SKM-1 treated with dmso at 0.1 percent for 144 hours (cell line): ENCODE measurements around the gene SPOP.
"Not testable (repeated sequence)": the region's sequence is repeated elsewhere in the genome, so short reads cannot be mapped to it uniquely, and the experiment has no call there.

Experiments
- DNase-seq: peaks from one replicate; lab custom pipeline; 2025; ENCODE audit not compliant: unreplicated experiment; lab: John Stamatoyannopoulos, UW

The SPOP gene

DNA sequence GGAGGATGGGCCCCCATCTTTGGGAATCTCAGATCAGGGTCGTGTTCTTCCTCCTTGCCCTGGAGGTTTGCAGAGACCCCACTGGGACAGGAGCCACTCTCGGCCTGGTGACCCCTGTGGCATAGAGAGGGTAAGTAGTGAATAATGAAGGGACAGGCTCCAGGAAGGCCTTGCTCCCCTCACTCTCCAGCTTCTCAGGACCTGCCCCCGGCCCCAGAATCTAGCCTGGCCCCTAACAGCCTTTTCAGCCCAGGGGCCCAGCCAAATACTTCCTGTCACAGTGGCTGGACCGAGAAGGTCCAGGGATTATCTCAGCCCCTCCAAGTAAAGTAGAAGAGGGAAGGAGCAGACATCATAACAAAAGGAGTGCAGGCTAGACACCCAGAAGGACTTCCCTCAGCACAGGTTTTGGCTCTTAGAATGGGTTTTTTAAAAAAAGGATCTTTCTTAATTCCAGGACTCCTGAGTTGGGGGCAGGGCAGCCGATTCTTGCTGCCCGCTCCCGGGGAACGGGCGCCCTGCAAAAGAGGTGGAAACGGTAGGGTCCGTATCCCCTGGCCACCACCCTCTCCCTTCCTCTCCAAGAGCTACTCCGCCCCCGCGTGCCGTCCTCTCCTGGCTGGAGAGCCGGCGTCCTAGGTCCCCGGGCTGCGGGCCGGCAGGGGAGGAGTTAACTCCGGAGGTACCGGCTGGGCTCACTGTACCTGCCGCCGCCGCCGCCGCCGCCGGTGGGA is 102.8 kb downstream of the SPOP start:
- no peak for DNase-seq

DNA sequence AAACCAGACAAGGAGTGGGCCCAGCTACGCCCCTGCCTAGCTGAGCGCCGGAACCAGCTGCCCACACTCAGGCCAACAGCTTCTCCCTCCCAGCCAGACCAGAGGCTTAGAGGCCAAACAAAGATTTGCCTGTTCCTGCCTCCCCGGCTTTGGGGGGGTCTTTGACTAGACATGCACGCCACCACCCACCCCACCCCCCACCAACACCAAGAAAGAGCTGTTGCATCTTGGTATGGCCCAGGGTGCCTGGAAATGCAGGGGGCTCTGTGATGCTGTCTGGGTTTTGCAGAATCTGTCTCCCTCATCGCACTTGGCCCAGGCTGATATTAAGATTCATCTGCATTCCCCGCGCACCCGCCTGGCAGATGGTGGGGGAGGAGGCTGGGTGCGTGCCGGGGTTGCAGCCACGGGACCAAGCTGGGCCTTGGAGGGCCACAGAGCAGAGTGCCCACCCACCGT is 103.5 kb downstream of the SPOP start:
- no peak for DNase-seq

DNA sequence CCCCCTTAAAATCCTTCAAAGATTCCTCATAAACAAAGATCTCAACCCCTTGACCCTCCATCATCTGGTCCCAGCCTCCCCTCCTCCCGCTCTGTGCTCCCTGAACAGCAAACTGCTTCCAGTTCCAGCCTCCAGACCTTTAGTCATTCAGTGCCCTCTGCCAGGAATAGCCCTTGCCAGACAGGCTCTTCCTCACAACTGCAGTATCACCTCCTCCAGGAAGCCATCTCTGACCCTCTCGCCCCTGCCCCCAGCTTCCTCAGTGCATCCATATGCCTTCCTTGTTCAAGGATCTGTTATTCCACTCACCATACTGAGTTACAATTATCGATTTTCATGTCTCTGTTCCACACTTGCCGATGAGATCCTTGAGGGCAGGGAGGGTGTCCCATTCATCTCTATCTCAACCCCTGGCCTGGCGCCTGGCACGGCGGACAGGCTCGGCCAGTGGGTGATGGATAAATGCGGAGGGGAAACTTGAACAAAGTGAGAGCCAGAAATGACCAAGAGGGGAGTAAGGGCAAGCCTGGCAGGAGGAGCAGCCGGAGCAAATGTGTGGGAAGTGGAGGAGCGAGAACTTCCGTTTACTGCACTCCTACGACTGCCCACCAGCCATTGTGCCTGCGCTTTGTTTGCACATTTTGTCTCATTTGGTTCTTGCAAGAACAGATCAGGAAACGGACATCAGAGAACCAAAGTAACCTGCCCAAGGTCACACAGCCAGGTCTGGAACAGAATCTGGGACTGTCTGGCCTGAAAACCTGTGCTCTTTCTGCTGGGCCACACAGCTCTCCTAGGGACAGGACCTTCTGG is 104.2 kb downstream of the SPOP start:
- DNase-seq, result no peak

DNA sequence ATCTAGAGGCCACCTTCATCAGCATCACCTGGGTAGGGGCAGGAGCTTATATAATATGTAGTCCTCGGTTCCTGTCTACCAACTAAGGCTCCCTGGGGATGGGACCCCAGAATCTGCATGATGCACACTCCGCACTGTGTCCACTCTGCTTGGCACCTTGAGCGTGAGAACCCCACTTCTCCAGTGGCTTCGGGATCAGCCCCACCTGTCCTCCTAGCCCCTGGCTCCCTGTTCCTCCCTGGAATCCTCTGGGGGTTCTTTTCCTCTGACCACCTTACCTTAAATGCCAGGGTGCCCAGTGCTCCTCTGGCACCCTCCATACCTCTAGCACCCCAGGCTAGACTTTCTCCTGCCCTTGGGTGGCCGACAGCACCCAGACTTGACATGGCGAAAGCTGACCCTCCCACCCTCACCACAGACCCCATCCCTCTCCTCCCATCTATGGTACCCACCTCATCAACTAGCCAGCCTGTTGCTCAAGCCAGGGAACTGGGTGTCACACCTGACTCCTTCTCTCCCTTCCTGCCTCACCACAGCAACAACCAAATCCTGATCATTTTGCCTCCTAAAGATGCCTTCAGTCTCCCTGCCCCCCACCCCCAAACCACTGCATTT is 105.0 kb downstream of the SPOP start:
- no peak for DNase-seq

DNA sequence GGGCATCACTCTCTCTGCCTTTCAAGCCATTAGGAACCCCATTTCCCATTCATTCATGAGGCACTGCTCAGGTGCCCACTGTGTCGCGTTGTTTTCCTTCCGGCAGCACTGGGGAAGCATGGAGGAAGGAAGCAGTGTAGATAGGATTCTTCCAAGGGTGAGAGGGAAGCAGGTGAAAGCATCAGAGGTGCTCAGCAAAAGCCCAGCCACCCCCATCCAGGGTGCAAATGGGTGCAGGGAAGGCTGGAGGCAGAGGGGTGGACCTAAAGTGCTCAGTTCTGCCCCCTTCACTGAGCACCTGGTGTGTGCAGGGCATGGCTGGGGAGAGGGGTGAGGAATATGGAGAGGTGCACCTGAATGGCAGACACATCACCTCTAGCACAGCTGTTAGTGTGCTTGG is 105.7 kb downstream of the SPOP start:
- DNase-seq, result no peak

DNA sequence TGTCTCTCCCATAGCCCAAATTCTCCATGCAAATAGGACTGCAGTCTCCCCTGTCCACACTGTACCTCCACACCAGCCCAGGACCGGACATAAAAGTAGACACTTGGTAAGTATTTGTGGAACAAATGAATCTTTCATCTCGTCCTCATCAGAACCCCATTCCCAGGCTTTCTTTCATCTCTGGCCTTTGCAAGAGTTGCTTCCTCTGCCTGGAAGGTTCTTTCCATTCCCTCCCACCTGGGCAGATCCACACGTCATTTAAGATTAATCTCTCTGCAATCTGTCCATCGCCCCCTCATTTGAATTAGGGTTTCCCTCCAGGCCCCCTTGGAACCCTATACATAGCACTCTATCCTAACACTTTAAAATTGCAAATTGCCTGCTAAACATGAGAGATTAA is 106.1 kb downstream of the SPOP start:
- DNase-seq, result no peak

DNA sequence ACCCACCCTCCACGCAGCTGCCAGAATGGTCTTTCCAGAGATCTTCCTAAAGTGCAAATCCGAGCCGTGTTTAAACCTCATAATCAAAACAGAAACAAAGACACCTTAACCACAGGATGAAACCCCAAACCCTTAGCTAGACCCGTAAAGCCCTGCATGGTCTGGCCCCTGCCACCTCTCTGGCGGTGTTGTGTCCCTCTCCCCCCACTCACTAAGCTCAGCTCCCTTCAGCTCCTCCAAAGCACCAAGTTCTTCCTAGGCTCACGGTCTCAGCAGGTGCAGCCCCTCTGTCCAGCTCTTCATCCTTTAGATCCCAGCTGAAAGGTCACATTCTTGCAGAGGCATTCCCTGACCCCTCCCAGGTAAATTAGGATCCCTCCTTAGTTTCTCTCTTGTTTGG is 106.6 kb downstream of the SPOP start:
- no peak for DNase-seq

DNA sequence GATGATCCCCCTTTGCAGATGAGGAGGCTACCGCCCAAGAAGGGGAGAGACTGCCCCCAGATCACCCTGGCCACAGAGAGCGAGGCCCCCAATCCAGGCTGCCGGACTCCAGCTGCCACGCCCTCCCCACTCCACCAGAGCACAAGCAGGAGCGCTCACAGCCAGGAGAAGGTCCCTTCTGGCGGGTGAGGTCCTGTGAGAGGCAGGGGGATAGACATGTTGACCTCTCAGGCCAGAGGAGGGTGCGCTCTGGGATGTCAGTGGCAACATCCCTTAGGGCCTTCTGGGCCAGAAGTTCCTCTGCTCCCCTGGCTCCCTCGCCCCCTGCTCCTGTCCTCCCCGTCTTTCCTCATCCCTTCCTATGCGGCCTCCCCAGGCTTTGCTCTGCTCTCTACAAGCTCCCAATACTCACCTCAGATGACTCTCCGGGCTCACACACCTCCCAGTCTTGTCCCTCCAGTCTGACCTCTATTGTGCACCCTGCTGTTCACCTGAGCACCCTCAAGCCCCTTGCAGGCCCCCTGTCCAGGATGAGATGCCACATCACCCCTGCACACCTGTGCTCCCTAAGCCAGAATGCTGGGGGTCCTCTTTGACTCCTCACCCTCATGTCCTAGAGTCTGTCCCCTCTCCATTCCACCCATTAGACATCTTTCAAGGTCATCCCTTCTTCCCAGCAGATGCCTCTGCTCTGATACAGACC is 107.2 kb downstream of the SPOP start:
- DNase-seq, result no peak

DNA sequence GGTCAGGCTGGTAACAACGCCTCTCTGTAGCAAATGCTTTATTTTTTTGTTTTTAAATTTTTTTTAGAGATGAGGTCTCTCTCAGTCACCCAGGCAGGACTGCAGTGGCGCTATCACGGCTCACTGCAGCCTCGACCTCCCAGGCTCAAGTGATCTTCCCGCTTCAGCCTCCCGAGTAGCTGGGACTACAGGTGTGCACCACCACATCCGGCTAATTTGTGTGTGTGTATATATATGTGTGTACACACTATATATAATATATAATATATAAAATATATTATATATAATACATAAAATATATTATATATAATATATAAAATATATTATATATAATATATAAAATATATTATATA is 109.2 kb downstream of the SPOP start:
- DNase-seq, result not testable (repeated sequence)

DNA sequence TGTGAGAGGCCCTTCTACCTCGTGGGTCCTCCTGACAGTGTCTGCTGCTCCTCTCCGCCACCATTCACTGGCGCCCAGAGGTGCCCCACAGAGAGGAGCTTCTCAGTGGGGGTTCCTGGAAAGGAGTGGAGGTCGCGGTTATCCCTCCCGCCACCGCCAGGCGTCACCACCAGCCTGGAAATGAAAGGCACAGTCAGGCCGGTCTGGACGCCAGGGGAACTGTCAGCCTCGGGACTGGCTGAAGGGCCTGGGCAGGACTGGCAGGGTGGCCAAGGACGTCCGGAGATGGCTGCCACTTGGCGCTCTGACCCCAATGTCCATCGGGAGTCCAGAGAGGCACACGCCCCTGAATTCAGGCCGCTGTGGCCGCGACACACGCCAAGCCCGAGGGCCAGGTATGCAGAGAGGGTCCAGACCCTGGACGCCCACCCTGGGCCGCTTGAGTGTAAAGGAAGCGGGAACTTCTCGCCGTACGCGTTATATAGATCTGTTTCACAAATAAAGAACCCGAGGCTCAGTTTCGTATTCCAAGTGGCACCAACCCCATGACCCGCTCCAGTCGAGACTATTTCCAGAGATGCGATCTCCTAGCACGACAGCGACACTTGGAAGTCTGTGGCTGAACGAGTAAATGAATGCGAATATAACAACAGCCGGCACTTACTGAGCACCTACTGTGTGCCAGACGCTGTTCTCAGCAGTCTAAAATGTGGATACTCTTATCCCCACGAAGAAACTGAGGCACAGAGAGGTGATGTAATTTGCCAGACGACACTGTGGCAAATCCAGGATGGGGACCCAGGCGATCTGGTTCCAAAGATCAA is 109.8 kb downstream of the SPOP start:
- DNase-seq, result peak; percentile 74

DNA sequence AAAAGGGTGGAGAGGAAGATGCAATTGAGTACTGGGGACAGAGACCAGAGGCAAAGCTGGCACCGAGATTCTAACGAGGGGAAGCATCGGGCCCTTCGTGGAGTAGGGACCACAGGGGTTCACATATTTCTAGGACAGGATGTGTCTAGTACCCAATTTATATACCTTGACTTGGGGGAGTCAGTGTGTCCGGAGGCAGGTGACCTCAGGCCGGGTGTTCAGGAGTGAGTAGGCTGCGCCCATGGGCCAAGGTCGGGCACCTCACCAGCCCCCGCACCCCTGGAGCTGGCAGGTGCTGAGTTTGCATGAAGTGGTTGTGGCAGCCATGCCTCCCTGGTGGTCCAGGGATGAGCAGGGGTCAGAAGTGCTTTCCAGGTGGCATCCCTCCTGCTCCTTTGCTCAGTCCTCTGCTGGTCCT is 110.8 kb downstream of the SPOP start:
- no peak for DNase-seq

DNA sequence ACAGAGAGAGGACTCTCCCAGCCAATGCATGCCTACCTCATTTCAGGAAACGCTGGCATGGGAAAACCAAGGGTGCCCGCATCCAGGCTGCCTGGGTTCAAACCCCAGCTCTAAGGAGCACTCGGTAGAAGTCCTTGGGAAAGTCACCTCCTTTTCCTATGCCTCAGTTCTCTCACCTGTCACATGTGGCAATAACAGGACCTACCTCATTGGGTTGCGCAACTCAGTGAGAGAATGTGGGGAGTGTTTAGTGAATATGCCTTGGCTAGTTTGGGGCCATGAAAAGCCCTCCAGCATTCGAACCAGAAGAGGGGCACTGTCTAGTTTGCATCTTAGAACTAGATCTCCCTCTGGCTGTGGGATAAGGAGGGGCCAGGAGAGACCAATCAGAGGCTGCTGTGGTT is 111.2 kb downstream of the SPOP start:
- no peak for DNase-seq

DNA sequence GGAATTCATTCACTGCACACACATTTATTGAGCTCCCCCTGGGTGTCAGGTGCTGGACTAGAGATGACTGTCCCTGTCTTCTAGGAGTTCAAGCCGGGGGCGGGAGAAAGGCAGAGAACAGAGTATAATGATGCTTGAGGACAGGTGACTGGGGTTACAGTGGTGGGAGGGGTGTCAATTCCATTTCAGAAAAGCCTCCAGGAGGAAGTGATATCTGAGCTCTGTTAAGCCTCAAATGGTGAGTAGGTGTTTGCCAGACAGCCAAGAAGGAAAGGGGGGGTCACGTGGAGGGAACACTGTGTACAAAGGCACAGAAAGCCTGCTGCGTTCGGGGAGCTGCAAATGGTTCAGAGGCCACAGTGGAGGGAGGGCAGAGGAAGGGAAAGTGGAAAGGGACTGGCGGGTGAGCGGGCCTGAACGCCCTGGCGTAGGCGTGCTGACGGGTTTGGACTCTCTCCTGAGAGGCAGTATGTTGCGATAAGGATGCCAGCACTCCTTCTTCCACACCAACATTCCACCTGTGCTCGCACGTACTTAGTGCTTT is 111.9 kb downstream of the SPOP start:
- no peak for DNase-seq

DNA sequence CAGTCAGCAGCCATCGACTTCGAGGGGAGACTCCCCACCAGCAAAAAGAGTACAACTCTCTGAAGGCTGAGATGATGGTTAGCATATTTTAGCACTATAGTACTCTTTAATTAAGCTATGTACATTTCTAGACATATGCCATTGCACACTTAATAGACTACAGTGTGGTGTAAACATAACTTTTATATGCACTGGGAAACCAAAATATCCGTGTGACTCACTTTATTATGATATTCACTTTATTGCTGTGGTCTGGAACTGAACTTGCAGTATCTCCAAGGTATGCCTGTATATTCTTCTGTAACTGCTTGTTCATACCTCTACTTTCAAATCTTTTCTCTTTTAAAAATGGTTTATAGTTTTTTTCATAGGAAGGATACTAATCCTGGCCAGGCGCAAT is 113.3 kb downstream of the SPOP start:
- DNase-seq, result no peak

DNA sequence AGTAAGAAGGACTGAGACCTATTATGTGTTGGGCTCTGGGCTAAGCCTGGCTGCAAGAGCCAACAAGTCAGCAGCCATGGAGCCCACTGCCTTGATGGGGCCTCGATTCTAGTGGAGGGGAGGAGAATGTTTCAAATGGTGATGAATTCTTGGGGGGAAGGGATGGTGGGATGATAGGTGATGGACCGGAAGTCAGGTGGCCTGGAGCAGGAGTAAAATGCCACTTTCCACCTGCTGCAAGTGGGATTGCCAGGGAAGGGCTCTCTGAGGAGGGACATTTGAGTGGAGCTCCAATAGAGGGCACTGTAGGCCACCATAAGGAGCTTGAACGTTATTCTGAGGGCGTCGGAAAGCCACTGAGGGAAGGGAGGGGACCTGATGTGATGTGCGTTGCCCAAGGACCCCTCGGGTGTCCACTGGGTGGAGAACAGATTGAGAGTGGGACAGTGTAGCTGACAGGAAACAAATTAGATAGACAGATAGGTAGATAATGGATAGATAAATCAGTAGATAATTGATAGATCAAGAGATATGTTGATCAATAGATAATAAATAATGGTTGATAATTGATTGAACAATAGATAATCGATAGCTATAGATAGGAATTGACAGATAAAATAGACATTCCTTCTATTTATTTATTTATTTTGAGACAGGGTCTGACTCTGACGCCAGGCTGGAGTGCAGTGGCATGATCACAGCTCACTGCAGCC is 120.4 kb downstream of the SPOP start:
- peak; percentile 56 for DNase-seq

DNA sequence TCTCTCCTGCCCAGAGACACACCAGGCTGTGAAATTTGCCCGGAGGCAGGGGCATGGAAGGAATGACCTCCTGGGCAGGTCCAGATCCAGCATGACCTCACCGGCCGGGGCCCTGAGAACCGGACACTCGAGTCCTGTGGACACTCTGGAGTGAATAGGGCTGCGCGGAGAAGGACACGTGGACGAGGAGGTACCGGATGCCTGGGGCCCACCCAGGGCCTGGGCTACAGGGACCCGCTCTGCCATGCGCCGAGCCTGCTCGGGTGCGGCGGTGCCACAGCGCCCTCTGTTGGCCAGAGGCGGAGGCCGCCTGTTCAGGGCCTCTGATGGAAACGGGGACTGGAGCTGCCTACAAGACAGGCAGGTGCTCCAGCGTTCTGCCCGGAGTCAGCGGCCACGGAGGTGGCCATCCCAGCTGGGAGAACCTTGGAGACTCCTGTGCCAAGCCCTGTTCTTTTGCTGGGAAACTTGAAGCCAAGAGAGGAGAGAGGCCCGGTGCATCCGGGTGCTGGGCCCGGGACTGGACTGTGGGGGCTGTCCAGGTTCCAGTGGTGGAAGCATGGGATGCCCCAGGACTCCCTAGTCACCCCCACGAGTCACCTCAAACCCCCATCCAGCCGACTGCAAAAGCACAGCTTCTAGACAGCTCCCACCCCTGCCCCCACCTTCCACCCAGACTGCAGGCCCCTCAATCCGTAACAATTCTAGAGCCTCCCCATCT is 121.5 kb downstream of the SPOP start:
- DNase-seq, result peak; percentile 51

DNA sequence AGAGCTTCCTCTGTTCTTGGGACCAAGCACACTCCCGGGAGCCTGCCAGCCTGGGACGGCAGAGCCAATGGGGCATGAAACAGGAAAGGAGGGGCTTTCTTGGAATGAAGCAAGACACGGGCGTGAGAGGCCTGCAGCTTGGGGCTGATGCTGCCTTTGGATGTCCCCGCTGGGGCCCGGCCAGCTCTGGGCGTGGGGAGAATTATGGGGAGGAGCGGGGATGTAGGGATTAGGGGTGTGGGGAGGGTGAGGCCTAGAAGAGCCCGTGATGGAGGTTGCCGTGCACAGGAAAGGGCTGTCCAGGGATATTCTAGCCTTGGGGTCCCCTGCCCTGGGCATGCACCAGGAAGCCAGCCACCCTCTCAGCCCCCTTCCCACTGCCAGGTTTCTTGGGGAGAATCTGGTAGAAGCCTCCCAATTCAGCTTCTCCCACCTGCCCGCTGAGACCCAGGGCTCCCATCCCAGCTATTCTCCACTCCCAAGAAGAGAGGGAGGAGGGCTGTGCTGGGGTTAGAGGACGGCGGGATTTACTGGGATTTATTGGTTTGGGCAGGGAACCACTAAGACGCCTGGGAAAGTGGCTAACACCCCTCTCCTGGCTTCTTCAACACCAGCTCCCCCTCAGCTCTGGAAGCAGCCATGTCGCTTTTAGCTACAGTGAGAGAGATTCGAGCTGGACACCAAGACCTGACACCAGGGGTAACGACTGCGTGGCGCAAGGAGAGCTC is 122.2 kb downstream of the SPOP start:
- DNase-seq, result no peak

DNA sequence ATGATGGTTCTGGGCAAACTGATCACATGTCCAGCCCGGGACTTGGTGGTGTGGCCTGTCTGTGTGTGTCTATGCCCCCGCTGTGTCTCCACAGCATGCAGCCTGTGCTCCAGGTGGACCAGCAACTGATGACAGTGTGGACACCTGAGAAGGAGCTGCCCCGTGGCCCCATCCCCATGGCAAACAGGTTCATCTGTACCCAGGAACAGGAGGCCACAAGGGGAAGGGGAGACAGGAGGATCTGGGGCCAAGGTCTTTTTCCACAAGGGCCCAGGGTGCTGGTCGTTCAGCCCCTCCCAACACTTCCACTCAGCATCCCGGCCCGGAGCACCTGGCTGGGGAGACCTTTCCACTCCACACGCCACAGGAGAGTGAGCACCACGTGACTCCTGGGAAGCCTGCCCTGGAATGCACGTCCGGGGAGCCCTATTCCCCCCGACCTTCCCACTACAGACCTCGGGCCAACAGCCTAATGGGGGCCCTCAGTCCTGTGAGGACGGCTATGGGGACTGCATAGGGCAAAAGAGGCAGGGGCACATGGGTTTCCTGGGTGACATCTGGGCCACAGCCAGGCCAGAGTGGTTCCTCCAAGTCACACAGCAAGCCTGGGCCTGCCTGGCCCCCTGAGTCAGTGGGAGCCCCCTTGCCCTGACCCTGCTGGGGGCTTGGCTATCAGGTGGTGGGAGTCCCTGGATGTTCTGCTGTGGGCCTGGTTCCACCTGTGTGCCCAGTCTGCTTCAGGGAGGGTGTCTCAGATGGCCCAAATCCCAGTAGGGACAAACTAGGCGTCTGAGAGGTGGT is 123.0 kb downstream of the SPOP start:
- no peak for DNase-seq
